PC-9 (cell line): ENCODE data around the gene NDUFA7.
"Not testable (repeated sequence)": the region's sequence is repeated elsewhere in the genome, so short reads cannot be mapped to it uniquely, and the experiment has no call there.

Experiments
- EZH2 ChIP-seq: fragments of 200-600 bp; sonication (generic); IDR thresholded peaks from 2 replicates; pipeline ENCODE4 v1.8.0; 2017; ENCODE audit warnings: antibody characterized with exemption, low read depth
- TF ChIP-seq, protein P1 (sequence below): fragments of 200-600 bp; sonication (generic); conservative IDR thresholded peaks from 2 replicates; pipeline ENCODE4 v1.6.1; 2017; ENCODE audit warnings: mixed run types, antibody characterized with exemption, mild to moderate bottlenecking, moderate library complexity

DNA sequence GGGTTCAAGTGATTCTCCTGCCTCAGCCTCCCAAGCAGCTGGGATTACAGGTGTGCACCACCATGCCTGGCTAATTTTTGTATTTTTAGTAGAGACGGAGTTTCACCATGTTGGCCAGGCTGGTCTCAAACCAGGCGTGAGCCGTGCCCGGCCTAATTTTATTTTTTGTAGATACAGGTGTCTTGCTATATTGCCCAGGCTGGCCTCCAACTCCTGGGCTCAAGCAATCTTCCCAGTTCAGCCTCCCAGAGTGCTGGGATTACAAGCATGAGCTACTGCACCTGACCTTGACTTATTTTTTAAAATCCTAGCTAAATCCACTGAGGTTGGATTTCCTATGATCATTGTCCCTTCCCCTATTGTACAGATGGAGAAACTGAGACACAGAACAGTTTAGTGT, 20.3 kb upstream of the NDUFA7 start:
- TF ChIP-seq, protein P1, sequence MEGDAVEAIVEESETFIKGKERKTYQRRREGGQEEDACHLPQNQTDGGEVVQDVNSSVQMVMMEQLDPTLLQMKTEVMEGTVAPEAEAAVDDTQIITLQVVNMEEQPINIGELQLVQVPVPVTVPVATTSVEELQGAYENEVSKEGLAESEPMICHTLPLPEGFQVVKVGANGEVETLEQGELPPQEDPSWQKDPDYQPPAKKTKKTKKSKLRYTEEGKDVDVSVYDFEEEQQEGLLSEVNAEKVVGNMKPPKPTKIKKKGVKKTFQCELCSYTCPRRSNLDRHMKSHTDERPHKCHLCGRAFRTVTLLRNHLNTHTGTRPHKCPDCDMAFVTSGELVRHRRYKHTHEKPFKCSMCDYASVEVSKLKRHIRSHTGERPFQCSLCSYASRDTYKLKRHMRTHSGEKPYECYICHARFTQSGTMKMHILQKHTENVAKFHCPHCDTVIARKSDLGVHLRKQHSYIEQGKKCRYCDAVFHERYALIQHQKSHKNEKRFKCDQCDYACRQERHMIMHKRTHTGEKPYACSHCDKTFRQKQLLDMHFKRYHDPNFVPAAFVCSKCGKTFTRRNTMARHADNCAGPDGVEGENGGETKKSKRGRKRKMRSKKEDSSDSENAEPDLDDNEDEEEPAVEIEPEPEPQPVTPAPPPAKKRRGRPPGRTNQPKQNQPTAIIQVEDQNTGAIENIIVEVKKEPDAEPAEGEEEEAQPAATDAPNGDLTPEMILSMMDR = not testable (repeated sequence)
- TF ChIP-seq EZH2 = not testable (repeated sequence)
